PC-3 (cell line): ENCODE data around the gene CAMTA1.

Experiments
- CTCF ChIP-seq: fragments of 300-600 bp; sonication (generic); conservative IDR thresholded peaks from 2 replicates; pipeline ENCODE4 v1.5.1; 2017; ENCODE audit warnings: antibody characterized with exemption, low read depth, mild to moderate bottlenecking, low read length
- EZH2 ChIP-seq: fragments of 300-600 bp; sonication (generic); IDR thresholded peaks from one replicate; pipeline ENCODE4 v1.6.1; 2017; ENCODE audit warnings: antibody characterized with exemption, mild to moderate bottlenecking, low read length; ENCODE audit not compliant: unreplicated experiment
- EZH2phosphoT487 ChIP-seq: fragments of 300-600 bp; sonication (generic); IDR thresholded peaks from 2 replicates; pipeline ENCODE4 v1.6.1; 2018; ENCODE audit warnings: mild to moderate bottlenecking, antibody characterized with exemption, low read length, borderline replicate concordance

GRCh38 chr1:7476861-7477547 lies 691.8 kb downstream of the CAMTA1 start:
- no peak for TF ChIP-seq EZH2
- no peak for TF ChIP-seq EZH2phosphoT487
- no peak for TF ChIP-seq CTCF
